ENCODE results near the gene BTAF1.
A peak's percentile ranks its signal among the peaks of the same experiment; 100 is the strongest.

The BTAF1 gene

DNA sequence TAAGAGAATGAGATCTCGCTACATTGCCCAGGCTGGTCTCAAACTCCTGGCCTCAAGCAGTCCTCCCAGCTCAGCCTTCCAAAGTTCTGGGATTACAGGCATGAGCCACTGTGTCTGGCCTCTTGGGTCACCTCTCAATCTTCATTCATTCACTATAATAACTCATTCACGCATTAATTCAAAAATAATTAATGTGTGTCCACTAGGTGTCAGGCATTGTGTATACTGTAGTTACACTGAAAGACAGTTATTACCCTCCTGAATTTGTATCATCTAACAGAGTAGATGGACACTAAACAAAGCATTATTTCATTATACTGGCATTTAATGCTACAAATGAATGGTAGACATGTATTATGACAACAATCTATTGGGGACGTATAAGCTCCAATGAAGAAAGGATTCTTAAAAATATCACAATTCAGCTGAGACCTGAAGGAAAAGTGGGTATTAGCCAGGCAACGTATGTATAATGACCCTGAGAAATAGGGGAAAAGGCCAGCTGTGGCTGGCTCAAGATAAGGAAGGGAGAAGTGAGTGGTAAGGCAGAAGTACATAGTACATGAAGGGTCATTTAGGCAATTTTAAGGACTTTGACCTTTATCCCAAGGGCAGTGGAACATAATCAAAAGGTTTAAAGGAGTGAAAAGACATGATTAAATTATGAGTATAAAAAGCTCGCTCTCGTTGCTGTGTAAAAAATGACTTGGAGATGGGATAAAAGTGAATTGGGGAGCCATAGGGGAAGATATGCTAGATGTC, 150.7 kb downstream of the BTAF1 start:
- no peaks in the 10 kb centered on the region for H3K27me3 ChIP-seq (ENCODE audit: control insufficient read depth, low read length)
- no peaks in the 10 kb centered on the region for H4K20me1 ChIP-seq (ENCODE audit: control insufficient read depth, insufficient read depth, low read depth, low read length)
- no peaks in the 10 kb centered on the region for H3F3A ChIP-seq (ENCODE audit: control insufficient read depth, insufficient read depth)
- no peaks in the 10 kb centered on the region for H3K36me3 ChIP-seq (ENCODE audit: control insufficient read depth, low read length)
- H3K4me3 ChIP-seq (ENCODE audit: low read length): no peak overlapping the region
- H3K4me2 ChIP-seq (ENCODE audit: low read length): no peak overlapping the region
- no peaks in the 10 kb centered on the region for H3K9me2 ChIP-seq (replicated peaks; ENCODE audit: control insufficient read depth, low read length)
- H3K9me3 ChIP-seq (ENCODE audit: control insufficient read depth, insufficient read depth, low read length): no peaks in the 10 kb centered on the region
- TF ChIP-seq, protein P1, sequence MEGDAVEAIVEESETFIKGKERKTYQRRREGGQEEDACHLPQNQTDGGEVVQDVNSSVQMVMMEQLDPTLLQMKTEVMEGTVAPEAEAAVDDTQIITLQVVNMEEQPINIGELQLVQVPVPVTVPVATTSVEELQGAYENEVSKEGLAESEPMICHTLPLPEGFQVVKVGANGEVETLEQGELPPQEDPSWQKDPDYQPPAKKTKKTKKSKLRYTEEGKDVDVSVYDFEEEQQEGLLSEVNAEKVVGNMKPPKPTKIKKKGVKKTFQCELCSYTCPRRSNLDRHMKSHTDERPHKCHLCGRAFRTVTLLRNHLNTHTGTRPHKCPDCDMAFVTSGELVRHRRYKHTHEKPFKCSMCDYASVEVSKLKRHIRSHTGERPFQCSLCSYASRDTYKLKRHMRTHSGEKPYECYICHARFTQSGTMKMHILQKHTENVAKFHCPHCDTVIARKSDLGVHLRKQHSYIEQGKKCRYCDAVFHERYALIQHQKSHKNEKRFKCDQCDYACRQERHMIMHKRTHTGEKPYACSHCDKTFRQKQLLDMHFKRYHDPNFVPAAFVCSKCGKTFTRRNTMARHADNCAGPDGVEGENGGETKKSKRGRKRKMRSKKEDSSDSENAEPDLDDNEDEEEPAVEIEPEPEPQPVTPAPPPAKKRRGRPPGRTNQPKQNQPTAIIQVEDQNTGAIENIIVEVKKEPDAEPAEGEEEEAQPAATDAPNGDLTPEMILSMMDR (IDR thresholded peaks at IDR 0.05; ENCODE audit: low read depth, low read length, poor library complexity, severe bottlenecking): peak; percentile 53
- TF ChIP-seq EZH2phosphoT487 (IDR thresholded peaks at IDR 0.05; ENCODE audit: borderline replicate concordance, low read length): no peak
- H3K27ac ChIP-seq (ENCODE audit: low read depth, low read length): no peak overlapping the region
- no peaks in the 10 kb centered on the region for H3K79me2 ChIP-seq (ENCODE audit: control insufficient read depth, low read length)
- H3K4me1 ChIP-seq (ENCODE audit: control insufficient read depth, low read length): no peaks in the 10 kb centered on the region

DNA sequence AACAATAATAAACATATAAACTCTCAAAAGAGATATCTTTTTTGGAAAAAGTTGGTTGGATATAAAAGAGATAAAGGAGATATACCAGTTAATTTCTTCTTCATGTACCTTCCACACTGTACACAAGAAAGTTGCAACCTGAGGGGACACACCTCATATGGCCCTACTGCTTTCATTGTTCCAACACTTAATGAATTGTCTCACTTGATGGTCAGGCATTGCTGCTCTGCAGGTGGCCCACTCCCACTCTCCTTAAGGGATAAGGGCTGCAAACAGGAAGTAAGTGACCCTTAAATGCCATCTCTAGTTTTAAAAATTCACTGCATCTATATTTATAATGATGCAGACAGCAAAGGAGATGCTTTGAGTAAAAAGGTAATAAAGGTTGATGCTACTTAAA, 152.3 kb downstream of the BTAF1 start:
- Histone ChIP-seq H3K27ac (ENCODE audit: low read depth, low read length) (no peak overlapping the region), H3K4me1 (ENCODE audit: control insufficient read depth, low read length) (no peaks in the 10 kb centered on the region), H3K27me3 (ENCODE audit: control insufficient read depth, low read length) (no peaks in the 10 kb centered on the region), H3K4me2 (ENCODE audit: low read length) (no peak overlapping the region), H4K20me1 (ENCODE audit: control insufficient read depth, insufficient read depth, low read depth, low read length) (no peaks in the 10 kb centered on the region), H3K36me3 (ENCODE audit: control insufficient read depth, low read length) (no peaks in the 10 kb centered on the region), H3K9me3 (ENCODE audit: control insufficient read depth, insufficient read depth, low read length) (no peaks in the 10 kb centered on the region), H3F3A (ENCODE audit: control insufficient read depth, insufficient read depth) (no peaks in the 10 kb centered on the region), H3K79me2 (ENCODE audit: control insufficient read depth, low read length) (no peaks in the 10 kb centered on the region), H3K4me3 (ENCODE audit: low read length) (no peak overlapping the region), H3K9me2 (replicated peaks; ENCODE audit: control insufficient read depth, low read length) (no peaks in the 10 kb centered on the region)
- TF ChIP-seq, protein P1 (IDR thresholded peaks at IDR 0.05; ENCODE audit: low read depth, low read length, poor library complexity, severe bottlenecking): no peak
- TF ChIP-seq EZH2phosphoT487 (IDR thresholded peaks at IDR 0.05; ENCODE audit: borderline replicate concordance, low read length): no peak

DNA sequence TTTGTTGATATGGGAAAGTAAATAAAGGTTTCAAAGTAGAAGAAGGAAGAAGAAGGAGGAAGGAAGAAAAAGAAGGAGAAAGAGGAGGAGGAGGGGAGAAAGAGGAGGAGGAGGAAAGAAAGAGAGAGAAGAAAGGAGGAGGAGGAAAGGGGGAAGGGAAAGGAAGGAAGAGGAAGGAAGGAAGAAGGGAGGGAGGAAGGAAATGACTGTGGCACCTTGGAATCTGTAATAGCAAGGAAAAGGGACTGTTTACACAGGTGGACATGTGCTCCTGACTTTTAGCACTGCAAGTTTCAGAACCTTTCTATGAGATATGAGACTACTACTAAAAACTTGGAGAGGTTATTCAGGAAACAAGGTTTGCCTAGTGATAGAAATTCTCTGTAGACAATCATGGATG, 153.2 kb downstream of the BTAF1 start:
- H3K27ac ChIP-seq (ENCODE audit: low read depth, low read length): no peak overlapping the region
- no peaks in the 10 kb centered on the region for H3K9me3 ChIP-seq (ENCODE audit: control insufficient read depth, insufficient read depth, low read length)
- no peaks in the 10 kb centered on the region for H3F3A ChIP-seq (ENCODE audit: control insufficient read depth, insufficient read depth)
- no peaks in the 10 kb centered on the region for H3K36me3 ChIP-seq (ENCODE audit: control insufficient read depth, low read length)
- H3K4me1 ChIP-seq (ENCODE audit: control insufficient read depth, low read length): no peaks in the 10 kb centered on the region
- H3K4me2 ChIP-seq (ENCODE audit: low read length): no peak overlapping the region
- H3K79me2 ChIP-seq (ENCODE audit: control insufficient read depth, low read length): no peaks in the 10 kb centered on the region
- no peaks in the 10 kb centered on the region for H4K20me1 ChIP-seq (ENCODE audit: control insufficient read depth, insufficient read depth, low read depth, low read length)
- no peaks in the 10 kb centered on the region for H3K27me3 ChIP-seq (ENCODE audit: control insufficient read depth, low read length)
- H3K9me2 ChIP-seq (replicated peaks; ENCODE audit: control insufficient read depth, low read length): no peaks in the 10 kb centered on the region
- no peak overlapping the region for H3K4me3 ChIP-seq (ENCODE audit: low read length)
- no peak for TF ChIP-seq EZH2phosphoT487 (IDR thresholded peaks at IDR 0.05; ENCODE audit: borderline replicate concordance, low read length)
- TF ChIP-seq, protein P1 (IDR thresholded peaks at IDR 0.05; ENCODE audit: low read depth, low read length, poor library complexity, severe bottlenecking): no peak

All from DOHH2 (cell line).